DND-41 (cell line): Measurements from ENCODE around the gene IMPDH2.

Experiments used
- CTCF ChIP-seq: IDR thresholded peaks from 2 replicates; pipeline ENCODE4 v1.5.1; 2012; ENCODE audit warnings: borderline replicate concordance, low read length, moderate library complexity, mild to moderate bottlenecking; ENCODE audit not compliant: poor library complexity, severe bottlenecking; ENCODE audit errors: extremely low read depth
- EZH2 ChIP-seq: IDR thresholded peaks from 3 replicates; pipeline ENCODE4 v1.6.1; 2012; ENCODE audit warnings: borderline replicate concordance, low read depth, mild to moderate bottlenecking, moderate library complexity, low read length, inconsistent platforms; ENCODE audit not compliant: severe bottlenecking

DNA sequence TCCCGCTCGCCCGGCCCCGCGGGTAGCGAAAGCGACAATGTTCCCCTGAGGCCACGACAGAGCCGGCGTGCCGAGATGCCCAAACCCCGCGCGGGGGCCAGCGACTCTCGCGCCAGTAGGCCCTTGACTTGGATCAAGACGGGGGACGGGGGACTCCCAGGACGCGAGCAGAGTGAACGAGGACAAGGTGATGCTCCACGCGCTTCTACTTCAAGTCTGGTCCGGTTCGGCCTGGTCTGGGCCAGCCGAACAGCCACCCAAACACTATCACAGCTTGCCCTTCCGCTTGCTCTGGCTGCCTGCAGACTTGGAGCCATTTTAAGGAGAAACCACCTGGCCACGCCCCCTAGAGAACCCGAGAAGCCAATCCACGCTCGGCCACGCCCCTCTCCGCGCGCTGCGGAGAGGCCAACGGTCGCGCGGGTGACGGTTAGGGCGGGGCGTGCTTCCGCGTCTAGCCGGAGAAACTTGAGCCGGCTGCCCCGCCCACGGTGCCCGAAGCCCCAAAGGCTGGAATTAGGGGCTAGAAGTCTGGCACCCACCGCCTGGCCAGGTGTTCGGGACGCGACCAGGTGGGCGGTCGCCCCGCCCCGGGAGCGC lies 7.9 kb downstream of the IMPDH2 start:
- no peak for TF ChIP-seq CTCF
- no peak for TF ChIP-seq EZH2
